Measurements from ENCODE around the gene ASAP3.

- TF ChIP-seq CTCF (conservative IDR thresholded peaks at IDR 0.05), result no peak
- TF ChIP-seq ZFX (IDR thresholded peaks at IDR 0.05), result no peak
Observed at GRCh38 chr1:23403038-23403336, 81.0 kb downstream of the ASAP3 start.
